Mesenchymal stem cell (in vitro differentiated cells and primary cell): Measurements from ENCODE around the gene ZFHX3.

Experiments used
- DNase-seq: peaks from one replicate; pipeline ENCODE4 v3.0.0-alpha.2; 2013
- H2AFZ ChIP-seq: one replicate; pipeline ENCODE4 v1.6.1; 2013; ENCODE audit warnings: low read depth, mild to moderate bottlenecking, control low read depth, inconsistent platforms, low read length, moderate library complexity
- H2AK5ac ChIP-seq: 2 replicates; pipeline ENCODE4 v1.6.1; 2013; ENCODE audit warnings: low read length, moderate library complexity, mild to moderate bottlenecking, inconsistent platforms; ENCODE audit not compliant: severe bottlenecking
- H2BK120ac ChIP-seq: one replicate; pipeline ENCODE4 v1.6.1; 2013; ENCODE audit warnings: low read depth, mild to moderate bottlenecking, inconsistent platforms, low read length, moderate library complexity
- H2BK12ac ChIP-seq, 2 experiments: one replicate each; pipeline ENCODE4 v1.6.1; 2013; ENCODE audit warnings: inconsistent platforms in 2 of 2, low read length in 2 of 2, mild to moderate bottlenecking in 2 of 2, moderate library complexity in 2 of 2, control low read depth in 1 of 2
- H2BK15ac ChIP-seq: one replicate; pipeline ENCODE4 v1.6.1; 2013; ENCODE audit warnings: mild to moderate bottlenecking, low read depth, inconsistent platforms; ENCODE audit not compliant: poor library complexity, severe bottlenecking
- H2BK5ac ChIP-seq: 2 replicates; pipeline ENCODE4 v1.6.1; 2013; ENCODE audit warnings: low read depth, mild to moderate bottlenecking, low read length, control low read depth, inconsistent platforms; ENCODE audit not compliant: poor library complexity, severe bottlenecking
- H3K14ac ChIP-seq, 2 experiments: one replicate each; pipeline ENCODE4 v1.6.1; 2013; ENCODE audit warnings: inconsistent platforms in 2 of 2, low read length in 2 of 2, control low read depth in 1 of 2, mild to moderate bottlenecking in 1 of 2, moderate library complexity in 1 of 2
- H3K18ac ChIP-seq, 2 experiments: one replicate each; pipeline ENCODE4 v1.6.1; 2013; ENCODE audit warnings: inconsistent platforms in 2 of 2, low read length in 2 of 2, control low read depth in 1 of 2, low read depth in 1 of 2, mild to moderate bottlenecking in 1 of 2
- H3K23ac ChIP-seq, 2 experiments: one replicate each; pipeline ENCODE4 v1.6.1; 2013; ENCODE audit warnings: inconsistent platforms in 2 of 2, low read length in 2 of 2, mild to moderate bottlenecking in 2 of 2, moderate library complexity in 2 of 2, control low read depth in 1 of 2
- H3K27ac ChIP-seq: 2 replicates; pipeline ENCODE4 v1.5.1; 2013; ENCODE audit warnings: mild to moderate bottlenecking, moderate library complexity, low read length, control low read depth, inconsistent platforms; ENCODE audit not compliant: poor library complexity, severe bottlenecking
- H3K27me3 ChIP-seq, 2 experiments: 2 replicates each; pipeline versions ENCODE4 v1.6.1 to v1.7.0; 2013; ENCODE audit warnings: low read length in 2 of 2, mild to moderate bottlenecking in 2 of 2, moderate library complexity in 2 of 2, control low read depth in 1 of 2, inconsistent platforms in 1 of 2; ENCODE audit not compliant: control insufficient read depth in 1 of 2, insufficient read depth in 1 of 2
- H3K36me3 ChIP-seq, 2 experiments: 2 replicates each; pipeline versions ENCODE4 v1.6.1 to v1.7.0; 2013; ENCODE audit warnings: low read length in 2 of 2, control low read depth in 1 of 2, inconsistent platforms in 1 of 2, low read depth in 1 of 2, mild to moderate bottlenecking in 1 of 2; ENCODE audit not compliant: insufficient read depth in 2 of 2, control insufficient read depth in 1 of 2
- H3K4ac ChIP-seq, 2 experiments: one replicate each; pipeline ENCODE4 v1.6.1; 2013; ENCODE audit warnings: inconsistent platforms in 2 of 2, low read length in 2 of 2, mild to moderate bottlenecking in 2 of 2, moderate library complexity in 2 of 2, control low read depth in 1 of 2, low read depth in 1 of 2
- H3K4me1 ChIP-seq: 2 replicates; pipeline ENCODE4 v1.6.1; 2013; ENCODE audit warnings: low read depth, low read length, control low read depth; ENCODE audit not compliant: control insufficient read depth, insufficient read depth
- H3K4me2 ChIP-seq: 2 replicates; pipeline ENCODE4 v1.6.1; 2013; ENCODE audit warnings: low read length, mild to moderate bottlenecking, inconsistent platforms; ENCODE audit not compliant: poor library complexity, severe bottlenecking
- H3K4me3 ChIP-seq, 2 experiments: 2 replicates each; pipeline versions ENCODE4 v1.5.1 to v1.7.0; 2013; ENCODE audit warnings: low read length in 2 of 2, mild to moderate bottlenecking in 2 of 2, control low read depth in 1 of 2, low read depth in 1 of 2; ENCODE audit not compliant: insufficient read depth in 1 of 2
- H3K79me1 ChIP-seq: replicated peaks from 2 replicates; pipeline ENCODE4 v1.6.1; 2013; ENCODE audit warnings: mild to moderate bottlenecking, control low read depth, low read length, inconsistent platforms; ENCODE audit not compliant: poor library complexity, severe bottlenecking
- H3K9ac ChIP-seq: 2 replicates; pipeline ENCODE4 v1.7.0; 2013; ENCODE audit warnings: mild to moderate bottlenecking, low read length, moderate library complexity
- H3K9me3 ChIP-seq: 2 replicates; pipeline ENCODE4 v1.7.0; 2013; ENCODE audit warnings: mild to moderate bottlenecking, low read length; ENCODE audit not compliant: control insufficient read depth
- H4K8ac ChIP-seq: one replicate; pipeline ENCODE4 v1.6.1; 2013; ENCODE audit warnings: inconsistent platforms, mild to moderate bottlenecking, low read length, moderate library complexity
- H4K91ac ChIP-seq: one replicate; pipeline ENCODE4 v1.6.1; 2013; ENCODE audit warnings: mild to moderate bottlenecking, low read length, inconsistent platforms
- WGBS: methylation state at CpG from one replicate; pipeline ENCODE4 v1.1.7; 2013; ENCODE audit warnings: mixed read lengths; 5-methylcytosine and 5-hydroxymethylcytosine counted together

ZFHX3 gene

GRCh38 chr16:72854267-72854959 is 193.5 kb downstream of the ZFHX3 start:
- H2AK5ac ChIP-seq = no peak overlapping the region
- H2BK12ac ChIP-seq = no peak overlapping the region
- no peaks in the 10 kb centered on the region for H3K27me3 ChIP-seq
- H3K27ac ChIP-seq = no peak overlapping the region
- H3K4ac ChIP-seq = no peak overlapping the region
- no peaks in the 10 kb centered on the region for H3K36me3 ChIP-seq
- no peak overlapping the region for H2BK5ac ChIP-seq
- peaks cover 10% of the 10 kb centered on the region for H3K79me1 ChIP-seq
- H3K23ac ChIP-seq = no peak overlapping the region
- H3K14ac ChIP-seq = no peak overlapping the region
- no peaks in the 10 kb centered on the region for H3K9me3 ChIP-seq
- H4K8ac ChIP-seq = no peak overlapping the region
- no peak overlapping the region for H3K4me3 ChIP-seq
- H2AFZ ChIP-seq = no peak overlapping the region
- no peak for DNase-seq
- no peak overlapping the region for H3K9ac ChIP-seq
- no peak overlapping the region for H4K91ac ChIP-seq
- H2BK15ac ChIP-seq = no peak overlapping the region
- H2BK120ac ChIP-seq = no peak overlapping the region
- H3K4me2 ChIP-seq = no peak overlapping the region
- H3K4me1 ChIP-seq = peaks cover 1% of the 10 kb centered on the region
- 97% methylated on average over 6 of the region's 11 CpGs for WGBS
- H3K18ac ChIP-seq = no peak overlapping the region

DNA sequence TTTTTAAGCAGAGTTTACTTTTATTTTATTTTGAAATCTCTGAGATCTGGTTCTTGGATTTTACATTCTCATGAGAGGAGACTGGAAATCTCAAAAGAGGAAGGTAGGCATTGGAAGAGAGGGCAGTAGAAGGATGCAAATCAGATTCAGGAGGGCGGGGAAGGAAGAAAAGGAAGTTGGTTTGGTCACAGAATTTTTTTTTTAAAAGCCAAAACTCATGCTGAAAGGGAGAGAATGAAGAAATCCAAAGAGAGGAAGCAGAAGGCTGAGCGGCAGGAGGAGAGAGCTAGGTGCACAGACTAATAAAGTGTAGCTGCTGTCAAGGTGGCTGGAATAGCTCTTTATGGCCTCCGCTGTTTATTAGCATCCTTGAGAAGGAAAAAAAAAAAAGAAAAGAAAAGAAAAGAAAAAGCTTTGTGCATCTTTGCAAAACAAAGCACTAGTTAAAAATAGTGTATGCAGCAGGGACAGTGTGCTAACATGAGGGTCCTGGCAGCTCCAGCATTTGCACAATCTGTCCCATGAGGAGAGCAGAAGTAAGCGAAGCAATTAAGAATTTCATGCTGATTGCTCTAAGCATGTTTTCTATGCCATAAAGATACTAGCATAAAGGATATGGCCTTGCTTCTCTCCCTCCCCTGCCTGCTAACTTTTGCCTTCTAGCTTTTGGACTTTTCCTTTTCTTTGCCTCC is 194.2 kb downstream of the ZFHX3 start:
- H3K79me1 ChIP-seq = peaks cover 10% of the 10 kb centered on the region
- H2BK12ac ChIP-seq = no peak overlapping the region
- no peak overlapping the region for H3K9ac ChIP-seq
- H3K14ac ChIP-seq = no peak overlapping the region
- H3K4me2 ChIP-seq = no peak overlapping the region
- no peak overlapping the region for H3K18ac ChIP-seq
- H2AK5ac ChIP-seq = no peak overlapping the region
- 89% methylated on average over 4 of the region's 4 CpGs for WGBS
- H3K4me1 ChIP-seq = peaks cover 6% of the 10 kb centered on the region
- no peak overlapping the region for H4K91ac ChIP-seq
- H2AFZ ChIP-seq = no peak overlapping the region
- no peak overlapping the region for H3K4me3 ChIP-seq
- H2BK5ac ChIP-seq = no peak overlapping the region
- no peak overlapping the region for H3K4ac ChIP-seq
- H3K9me3 ChIP-seq = no peaks in the 10 kb centered on the region
- H3K27ac ChIP-seq = no peak overlapping the region
- no peak overlapping the region for H3K23ac ChIP-seq
- H4K8ac ChIP-seq = no peak overlapping the region
- H3K36me3 ChIP-seq = no peaks in the 10 kb centered on the region
- no peaks in the 10 kb centered on the region for H3K27me3 ChIP-seq
- no peak for DNase-seq
- H2BK120ac ChIP-seq = no peak overlapping the region
- no peak overlapping the region for H2BK15ac ChIP-seq

DNA sequence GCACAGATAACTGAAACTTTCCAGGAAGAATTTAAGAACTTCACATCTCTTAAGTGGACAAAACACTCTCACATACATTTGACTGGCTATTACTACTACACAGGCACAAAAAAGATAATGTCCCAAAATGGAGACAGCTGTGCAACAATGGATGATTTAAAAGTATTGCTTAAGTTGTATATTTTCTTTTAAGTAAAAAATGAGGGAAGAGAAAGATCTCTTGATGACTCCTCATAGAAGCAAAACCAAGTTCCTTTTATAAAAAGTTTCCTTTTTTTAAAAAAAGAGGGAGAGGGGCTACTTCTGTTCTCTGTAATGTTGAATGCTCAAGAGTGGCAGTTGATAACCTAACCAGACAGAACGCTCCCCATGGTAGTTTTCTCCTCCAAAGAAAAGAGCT is 195.5 kb downstream of the ZFHX3 start:
- H2AK5ac ChIP-seq = no peak overlapping the region
- peaks cover 18% of the 10 kb centered on the region for H3K4me1 ChIP-seq
- no peak overlapping the region for H2AFZ ChIP-seq
- no peak overlapping the region for H2BK15ac ChIP-seq
- H3K79me1 ChIP-seq = peaks cover 5% of the 10 kb centered on the region
- no peak overlapping the region for H4K91ac ChIP-seq
- no peak overlapping the region for H3K27ac ChIP-seq
- no peaks in the 10 kb centered on the region for H3K27me3 ChIP-seq
- H2BK12ac ChIP-seq = no peak overlapping the region
- H3K9ac ChIP-seq = no peak overlapping the region
- no peak overlapping the region for H3K4me2 ChIP-seq
- H4K8ac ChIP-seq = no peak overlapping the region
- WGBS = 87% methylated on average over 1 of the region's 1 CpG
- H3K18ac ChIP-seq = no peak overlapping the region
- no peaks in the 10 kb centered on the region for H3K9me3 ChIP-seq
- H2BK120ac ChIP-seq = no peak overlapping the region
- no peak overlapping the region for H3K14ac ChIP-seq
- no peak overlapping the region for H3K23ac ChIP-seq
- DNase-seq = no peak
- no peak overlapping the region for H3K4ac ChIP-seq
- no peak overlapping the region for H2BK5ac ChIP-seq
- no peak overlapping the region for H3K4me3 ChIP-seq
- H3K36me3 ChIP-seq = no peaks in the 10 kb centered on the region

DNA sequence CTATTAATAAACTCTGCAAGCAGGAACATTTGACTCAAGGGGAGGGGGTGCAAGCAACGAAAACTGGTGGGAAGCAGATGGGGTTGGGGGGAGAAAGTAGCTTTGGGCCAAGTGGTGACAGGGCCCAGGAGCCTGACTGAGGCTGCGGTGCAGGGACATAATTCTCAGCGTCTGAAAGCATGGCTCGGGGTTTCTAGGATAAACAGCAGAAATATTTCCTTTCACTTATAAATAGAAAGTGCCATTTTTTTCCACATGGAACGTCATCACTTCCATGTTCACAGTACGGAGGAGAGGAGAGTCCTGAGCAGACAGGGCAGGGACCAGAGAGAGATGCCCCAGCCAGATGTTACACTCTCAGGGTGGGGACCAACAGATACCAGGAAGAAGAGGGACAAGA is 197.1 kb downstream of the ZFHX3 start:
- Histone ChIP-seq H3K4me2 (no peak overlapping the region), H3K14ac (peak overlapping the region in 1 of 2 experiments; percentile 33), H3K23ac (no peak overlapping the region), H3K9ac (no peak overlapping the region), H2BK15ac (no peak overlapping the region), H3K27ac (no peak overlapping the region), H4K8ac (peak overlapping the region; percentile 40), H3K18ac (no peak overlapping the region), H2BK12ac (peak overlapping the region in 1 of 2 experiments; percentile 11), H3K4ac (no peak overlapping the region), H3K36me3 (no peaks in the 10 kb centered on the region), H2AFZ (no peak overlapping the region), H2AK5ac (no peak overlapping the region), H3K79me1 (peaks cover 9% of the 10 kb centered on the region), H3K4me3 (no peak overlapping the region), H3K4me1 (peaks cover 22% of the 10 kb centered on the region), H4K91ac (no peak overlapping the region), H3K27me3 (no peaks in the 10 kb centered on the region), H2BK120ac (no peak overlapping the region), H3K9me3 (no peaks in the 10 kb centered on the region), H2BK5ac (no peak overlapping the region)
- peak; percentile 87 for DNase-seq
- 53% methylated on average over 5 of the region's 6 CpGs for WGBS
